CD4-positive, alpha-beta T cell treated with Interferon gamma for 1 hour (primary cell): ENCODE measurements around the gene DIP2C.
"Not testable (repeated sequence)": the region's sequence is repeated elsewhere in the genome, so short reads cannot be mapped to it uniquely, and the experiment has no call there.

Experiments
- DNase-seq: peaks from one replicate; pipeline ENCODE4 v3.0.0-alpha.2; 2020

The DIP2C gene

DNA sequence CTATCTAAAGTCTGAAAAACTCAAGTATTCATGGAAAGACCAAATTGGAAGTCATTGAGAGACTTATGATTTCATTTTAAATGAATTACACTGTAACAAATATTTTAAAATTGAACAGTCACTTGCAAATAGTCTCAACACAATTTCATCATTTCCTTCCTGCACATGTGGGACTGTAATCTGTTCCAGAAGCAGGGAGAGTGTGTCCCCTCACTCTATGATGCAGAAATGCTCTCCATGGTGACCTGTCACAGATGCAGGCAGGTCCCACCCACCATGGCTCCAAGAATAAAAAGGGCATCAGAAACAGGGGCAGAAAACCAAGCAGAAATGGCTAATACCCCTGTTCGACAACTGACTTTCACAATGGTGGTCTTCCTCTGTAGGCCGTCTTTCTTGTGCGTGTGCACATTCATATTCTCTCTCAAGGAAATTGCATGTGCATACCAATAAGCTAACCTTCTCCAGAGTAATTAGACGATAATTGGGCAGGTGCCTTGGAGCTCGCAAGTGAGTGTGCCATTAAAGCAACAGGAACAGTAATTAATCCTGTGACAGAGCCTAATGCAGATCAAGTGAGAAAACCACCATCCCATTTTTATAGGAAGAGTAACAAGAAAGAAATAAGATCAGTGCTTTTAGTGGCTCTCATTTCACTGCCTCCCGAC is 383.3 kb downstream of the DIP2C start:
- DNase-seq: no peak

DNA sequence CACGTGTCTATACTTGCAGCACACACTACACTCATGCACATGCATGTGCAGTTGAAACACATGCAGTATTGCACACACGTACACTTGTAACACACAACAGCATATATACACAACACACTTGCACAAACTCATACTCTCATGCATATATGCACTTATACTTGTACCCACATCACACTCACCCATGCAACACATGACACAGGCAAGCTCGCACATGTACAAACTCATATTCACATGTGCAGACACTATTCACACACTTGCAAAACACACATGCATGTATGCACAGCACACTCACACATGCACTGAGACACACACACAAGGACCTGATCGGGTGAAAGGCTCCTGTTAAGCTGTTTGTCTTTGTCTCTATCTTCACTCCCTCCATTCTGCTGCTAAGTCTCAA is 384.4 kb downstream of the DIP2C start:
- no peak for DNase-seq

DNA sequence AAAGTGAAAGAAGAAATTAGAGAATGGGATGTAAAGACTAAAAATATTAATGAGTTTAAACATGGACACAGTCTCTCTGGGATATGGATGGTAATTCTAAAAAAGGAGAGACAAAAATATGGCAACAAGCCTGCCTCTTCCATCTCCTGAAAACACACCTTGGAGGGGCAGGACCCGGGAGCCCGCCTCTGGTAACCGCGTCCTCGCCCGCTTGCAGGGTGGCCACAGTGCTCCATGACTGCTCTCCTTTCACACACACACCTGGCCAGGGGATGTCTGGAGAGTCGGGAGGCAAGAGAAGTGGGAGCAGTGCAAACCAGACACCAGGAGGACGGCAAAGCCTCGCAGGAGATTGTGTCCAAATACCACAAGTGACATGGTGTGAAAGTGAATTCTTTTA is 387.9 kb downstream of the DIP2C start:
- no peak for DNase-seq

DNA sequence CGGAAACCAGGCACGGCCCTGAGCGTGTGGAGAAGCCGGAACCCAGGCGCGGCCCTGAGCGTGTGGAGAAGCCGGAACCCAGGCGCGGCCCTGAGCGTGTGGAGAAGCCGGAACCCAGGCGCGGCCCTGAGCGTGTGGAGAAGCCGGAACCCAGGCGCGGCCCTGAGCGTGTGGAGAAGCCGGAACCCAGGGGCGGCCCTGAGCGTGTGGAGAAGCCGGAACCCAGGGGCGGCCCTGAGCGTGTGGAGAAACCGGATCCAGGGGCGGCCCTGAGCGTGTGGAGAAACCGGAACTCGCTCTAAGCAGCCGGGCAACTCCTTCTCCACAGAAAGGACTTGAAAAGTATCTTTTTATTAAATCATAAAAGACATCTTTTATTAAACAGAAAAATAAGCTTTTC is 388.9 kb downstream of the DIP2C start:
- DNase-seq: not testable (repeated sequence)

DNA sequence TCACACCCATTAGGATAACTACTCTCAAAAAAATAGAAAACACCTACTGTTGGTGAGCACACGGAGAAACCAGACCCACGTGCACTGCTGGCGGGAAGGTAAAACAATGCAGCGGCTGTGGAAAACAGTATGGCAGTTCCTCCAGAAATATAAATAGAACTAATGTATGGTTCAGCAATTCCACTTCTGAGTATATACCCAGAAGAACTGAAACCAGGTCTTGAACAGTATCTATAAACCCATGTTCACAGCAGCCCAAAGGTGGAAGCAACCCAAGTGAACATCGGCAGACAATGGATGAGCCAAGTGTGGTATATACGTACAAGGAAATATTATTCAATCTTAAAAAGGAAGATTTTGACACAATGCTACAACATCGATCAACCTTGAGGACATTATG is 389.5 kb downstream of the DIP2C start:
- DNase-seq: no peak

DNA sequence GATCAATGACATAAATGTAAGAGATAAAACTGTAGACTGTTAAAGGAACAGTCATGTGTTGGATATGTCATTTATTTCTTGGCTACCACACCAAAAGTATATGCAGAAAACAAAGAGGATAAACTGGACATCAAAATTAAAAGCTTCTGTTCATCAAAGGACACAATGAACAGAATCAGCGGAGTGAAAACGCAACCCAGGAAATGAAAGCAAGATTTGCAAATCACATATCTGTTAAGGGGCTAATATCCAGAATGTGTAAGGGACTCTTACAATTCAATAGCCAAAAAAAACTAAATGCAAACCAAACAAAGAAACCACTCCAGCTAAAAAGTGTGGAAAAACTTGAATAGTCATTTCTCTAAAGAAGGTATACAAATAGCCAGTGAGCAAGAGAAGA is 390.0 kb downstream of the DIP2C start:
- no peak for DNase-seq

DNA sequence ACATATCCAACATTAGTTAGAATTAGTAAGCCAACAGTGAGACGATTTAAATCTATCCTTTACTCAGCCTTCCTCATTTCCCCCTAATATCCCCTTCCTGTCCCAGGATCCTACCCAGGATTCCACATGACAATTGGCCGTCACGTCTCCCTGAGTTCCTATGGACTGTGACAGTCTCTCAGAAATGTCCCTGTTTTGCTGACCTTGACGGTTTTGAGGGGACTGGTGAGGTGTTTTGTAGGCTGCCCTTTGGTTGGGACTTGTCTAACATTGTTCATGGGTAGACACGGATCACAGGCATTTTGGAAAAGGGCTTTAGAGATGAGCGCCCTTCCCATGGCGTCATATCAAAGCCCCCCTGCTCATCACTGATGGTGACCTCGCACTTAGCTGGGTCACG is 391.4 kb downstream of the DIP2C start:
- DNase-seq: no peak

DNA sequence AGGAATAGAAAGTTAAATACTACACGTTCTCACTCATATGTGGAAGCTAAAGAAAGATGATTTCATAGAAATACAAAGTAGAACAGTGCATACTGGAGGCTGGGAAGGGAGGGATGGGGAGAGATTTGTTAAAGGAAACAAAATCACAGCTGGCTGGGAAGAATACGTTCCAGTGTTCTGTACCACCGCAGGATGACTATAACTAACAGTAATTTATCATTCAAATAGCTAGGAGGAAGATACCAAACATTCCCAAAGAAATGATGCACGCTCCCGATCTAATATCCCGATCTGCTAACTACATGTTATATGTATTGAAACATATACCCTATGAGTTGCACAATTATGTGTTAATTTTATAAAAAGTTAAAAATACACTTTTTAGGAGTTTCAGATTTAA is 391.9 kb downstream of the DIP2C start:
- no peak for DNase-seq

DNA sequence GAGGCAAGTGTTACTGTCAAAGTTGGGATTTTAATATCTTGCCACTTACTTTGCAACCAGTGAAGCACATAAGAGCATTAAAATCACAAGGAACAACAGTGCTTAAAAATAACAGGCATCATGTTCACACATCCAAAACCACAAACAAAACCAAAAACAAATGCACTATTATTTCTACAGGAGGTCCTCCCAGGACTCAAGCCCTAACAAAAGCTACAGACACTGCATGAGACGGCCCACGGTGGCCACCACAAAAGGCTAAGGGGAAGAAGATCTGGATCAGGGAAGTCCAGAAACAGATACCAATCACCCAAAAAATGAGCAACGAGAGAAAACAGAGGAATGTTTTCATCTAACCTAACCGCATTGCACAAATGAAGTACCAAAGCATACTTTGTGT is 395.8 kb downstream of the DIP2C start:
- DNase-seq: no peak

DNA sequence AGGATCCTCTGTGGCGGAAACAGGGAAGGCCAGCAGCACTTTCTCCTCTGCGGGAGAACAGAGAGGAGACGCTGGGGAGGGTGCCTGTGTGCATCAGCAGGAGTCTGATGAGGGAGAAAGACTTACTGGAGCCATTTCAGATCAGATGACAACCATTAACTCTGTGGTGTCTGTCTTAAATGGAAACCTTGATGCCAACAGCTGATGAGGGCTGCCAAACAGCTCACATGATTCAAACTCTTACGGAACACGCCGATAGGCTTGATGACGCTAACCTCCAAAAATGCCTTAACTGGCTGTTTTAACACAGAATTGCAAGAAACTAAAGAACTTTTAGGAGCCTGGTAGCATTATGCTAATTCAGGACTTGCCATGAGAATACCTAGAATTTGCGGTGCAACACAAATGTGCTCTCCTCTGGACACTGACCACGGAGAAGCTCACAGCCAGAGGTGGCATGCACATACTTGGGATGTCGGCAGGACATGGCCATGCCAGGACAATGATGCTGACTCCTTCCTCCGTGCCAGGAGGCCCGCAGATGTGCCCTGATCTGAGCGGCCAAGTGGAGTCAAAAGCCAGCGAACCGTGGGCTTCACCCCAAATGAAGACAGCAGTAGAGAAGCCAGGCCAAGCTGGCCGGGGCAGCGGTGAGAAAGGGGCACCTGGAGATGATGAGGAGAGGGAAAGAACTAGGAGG is 399.3 kb downstream of the DIP2C start:
- no peak for DNase-seq

DNA sequence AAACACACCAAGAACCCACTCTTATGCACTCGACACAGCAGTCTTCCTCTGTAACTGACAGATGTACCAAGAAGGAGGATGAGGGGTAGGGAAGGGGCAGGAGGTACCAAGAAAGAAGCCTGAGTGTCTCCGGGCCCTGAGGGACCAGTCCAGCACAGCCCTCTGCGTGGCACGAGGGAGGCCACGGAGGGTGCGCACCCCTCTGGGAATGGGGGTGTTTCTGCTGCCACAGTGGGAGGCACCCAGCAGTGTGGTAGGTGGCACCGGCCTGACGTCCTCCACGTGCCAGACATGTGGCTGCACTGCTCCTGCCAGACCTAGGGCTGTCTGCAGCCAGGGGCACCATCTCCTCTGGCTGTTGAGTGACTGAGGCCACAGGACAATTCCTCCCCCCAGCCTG is 399.9 kb downstream of the DIP2C start:
- DNase-seq: no peak

DNA sequence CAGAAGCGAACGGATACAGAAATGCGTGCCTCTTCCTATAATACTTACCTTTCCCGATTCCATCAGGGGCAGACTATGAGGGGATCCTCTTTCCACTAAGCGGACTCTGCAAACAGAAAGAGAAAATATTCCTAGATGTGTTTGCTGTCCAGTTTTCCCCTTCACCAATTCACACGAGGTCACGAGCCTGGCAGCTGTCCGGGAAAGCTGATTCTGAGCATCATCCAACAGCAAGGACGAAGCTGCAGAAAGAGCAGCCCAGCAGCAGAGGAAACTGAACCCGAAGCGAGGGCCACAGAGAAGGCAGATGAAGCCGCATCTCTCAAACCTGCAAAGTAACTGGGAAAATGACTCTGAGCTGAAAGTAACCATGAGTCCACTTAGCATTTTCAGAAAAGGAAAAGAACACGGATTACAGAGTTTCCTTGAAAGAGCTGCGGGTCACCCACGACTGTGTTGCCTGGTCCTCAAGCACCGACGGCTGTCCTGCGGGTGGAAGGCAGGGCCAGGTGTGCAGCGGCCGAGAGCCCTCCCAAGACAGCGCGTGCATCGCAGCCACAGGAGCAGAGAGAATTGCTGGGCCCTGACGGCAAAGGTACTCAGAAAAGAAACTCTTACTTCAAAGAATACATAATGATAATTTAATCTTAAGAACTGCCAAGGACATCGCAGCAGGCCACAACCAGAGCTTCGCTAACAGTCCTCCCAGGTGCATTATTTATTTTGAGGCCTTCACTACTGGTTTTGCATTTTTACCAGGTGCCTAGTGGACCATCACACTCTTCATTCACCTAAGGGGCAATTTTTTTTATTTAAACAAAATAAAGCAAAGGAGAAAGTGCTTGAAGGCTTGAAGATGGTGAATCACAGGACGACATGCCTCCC is 400.9 kb downstream of the DIP2C start:
- no peak for DNase-seq

DNA sequence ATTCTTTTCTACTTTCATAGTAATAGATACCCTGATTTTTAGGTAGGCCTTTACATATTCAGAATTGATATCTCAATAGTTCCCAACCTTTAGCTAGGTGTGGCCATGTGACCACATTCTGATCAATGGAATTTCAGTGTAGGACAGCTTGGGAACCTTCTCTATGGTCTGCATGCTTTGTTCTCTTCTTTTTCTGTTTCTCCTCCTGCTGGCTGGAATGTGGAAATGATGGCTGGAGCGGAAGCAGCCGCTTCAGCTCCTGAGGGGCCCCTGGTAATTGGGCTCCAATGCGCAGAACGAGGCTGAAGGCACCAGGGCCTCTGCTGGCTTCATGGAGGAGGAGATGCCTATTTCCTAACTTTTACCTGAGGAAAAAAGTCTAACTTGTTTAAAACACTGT is 401.7 kb downstream of the DIP2C start:
- no peak for DNase-seq

DNA sequence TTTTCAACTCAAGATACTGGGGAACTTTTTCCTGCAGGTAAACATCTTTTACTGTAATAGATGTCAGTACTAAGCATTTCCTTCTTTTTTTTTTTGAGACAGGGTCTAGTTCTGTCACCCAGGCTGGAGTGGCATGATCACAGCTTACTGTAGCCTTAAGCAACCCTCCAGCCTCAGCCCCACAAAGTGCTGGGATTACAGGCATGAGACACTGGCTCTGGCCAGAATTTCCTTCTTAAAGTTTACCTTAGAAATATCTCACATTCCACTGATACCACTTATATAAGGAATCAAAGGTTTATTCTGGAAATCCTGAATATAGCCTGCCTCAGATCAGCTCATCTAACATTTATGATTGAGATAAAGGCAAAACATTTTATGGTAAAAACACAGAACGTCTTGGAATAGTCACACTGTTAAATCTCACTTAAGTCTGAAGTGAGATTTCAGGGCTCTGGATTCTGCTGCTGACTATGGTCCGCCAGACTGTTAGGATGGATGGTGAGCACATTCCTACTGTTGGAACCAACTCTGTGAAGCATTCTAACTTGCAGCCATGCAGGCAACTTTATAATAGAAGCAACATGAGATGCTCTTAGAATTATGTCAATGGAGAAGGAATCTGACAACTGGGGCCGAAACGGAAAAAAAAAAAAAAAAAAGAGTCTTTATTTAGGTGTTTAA is 402.3 kb downstream of the DIP2C start:
- no peak for DNase-seq

DNA sequence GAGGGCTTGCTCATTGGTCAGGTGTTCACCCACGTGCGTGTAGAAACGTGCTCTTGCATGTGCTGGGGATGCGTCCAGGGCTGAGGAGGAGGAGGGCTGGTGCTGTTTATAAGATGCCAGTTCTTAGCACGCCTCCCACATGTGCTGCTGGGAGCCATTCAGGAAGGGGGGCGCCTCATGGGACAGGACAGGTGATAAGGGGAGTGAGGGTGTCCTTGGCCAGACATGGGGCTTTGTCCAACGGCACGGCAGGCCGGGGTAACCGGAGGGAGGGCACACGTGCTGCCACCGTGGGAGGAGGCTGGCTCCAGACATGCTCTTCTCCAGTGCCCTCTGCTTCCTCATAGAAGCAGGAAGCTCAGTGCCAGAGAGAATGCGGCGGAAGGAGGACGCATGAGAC is 404.3 kb downstream of the DIP2C start:
- no peak for DNase-seq

DNA sequence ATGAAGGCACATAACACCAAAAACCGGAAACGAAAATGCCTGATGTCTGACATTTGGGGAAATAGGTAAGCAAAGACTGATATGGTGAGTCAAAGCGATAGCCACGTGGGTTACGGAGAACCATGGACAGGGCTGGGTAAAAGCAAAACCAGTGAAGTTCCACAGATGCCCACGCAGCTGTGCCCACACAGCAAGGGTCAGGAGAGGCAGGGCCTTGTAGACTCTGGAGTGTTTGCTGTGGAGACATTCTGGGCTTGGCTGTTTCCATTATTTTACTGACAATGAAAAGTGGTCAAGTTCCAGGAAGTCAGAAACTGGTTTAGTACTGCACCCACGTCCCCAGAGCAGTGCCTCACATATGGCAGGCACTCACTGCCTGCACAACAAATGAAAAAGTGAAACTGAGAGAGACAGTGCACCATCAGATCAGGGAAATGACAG is 405.5 kb downstream of the DIP2C start:
- DNase-seq: no peak

DNA sequence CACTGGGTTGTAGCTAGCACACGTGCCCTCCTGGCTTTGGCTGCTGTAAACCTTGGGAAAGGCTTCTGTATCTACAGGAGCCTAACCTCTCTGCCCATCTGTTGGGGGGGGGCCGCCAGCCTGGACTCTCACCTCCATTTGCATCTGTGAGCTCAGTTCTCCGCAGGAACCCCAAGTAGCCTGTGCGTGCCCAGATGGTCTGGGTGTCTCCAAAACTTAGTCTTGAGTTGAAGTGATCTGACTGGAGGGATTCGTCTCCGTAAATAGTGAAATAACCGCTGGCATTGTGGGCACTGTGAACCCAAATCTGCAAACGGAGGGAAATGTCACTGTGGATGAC is 406.4 kb downstream of the DIP2C start:
- DNase-seq: no peak

DNA sequence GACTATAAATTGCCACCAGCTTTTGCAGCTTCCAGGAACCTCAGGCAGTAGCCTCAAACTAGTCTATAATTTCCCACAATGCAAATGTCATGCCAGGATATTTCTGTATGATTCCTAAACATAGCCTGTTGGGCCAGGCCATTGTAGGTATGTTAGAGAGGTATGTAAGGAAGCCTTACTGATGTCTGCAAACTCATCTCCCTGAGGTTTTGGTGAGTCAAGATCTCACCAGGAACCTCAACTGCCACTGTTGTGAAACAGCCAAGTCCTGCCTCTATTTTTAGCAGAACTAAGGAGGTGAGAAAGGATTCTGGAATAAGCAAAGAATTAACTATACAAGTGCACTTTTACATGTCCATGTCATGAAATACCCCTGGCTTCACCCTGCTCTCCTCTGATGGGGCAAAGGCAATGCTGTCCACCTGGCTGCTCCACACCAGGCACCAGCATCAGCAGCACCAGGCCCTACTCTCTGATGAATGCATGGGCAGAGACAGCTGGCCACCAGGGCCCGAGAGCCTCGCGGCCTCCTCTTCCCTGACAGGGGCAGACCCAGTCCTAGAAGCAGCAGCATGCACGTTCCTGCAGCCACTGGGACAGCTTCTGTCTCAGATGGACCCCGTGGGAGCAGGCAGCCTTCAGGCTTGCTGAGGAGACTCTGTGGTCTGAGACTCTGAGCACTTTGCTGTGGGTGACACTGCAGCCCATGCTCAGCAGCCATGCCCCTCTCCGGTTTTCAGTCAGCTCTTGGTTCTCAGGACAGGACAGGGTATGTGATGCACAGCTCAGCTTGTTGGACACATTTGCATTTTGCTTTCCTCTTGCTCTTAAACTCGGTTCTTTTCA is 407.0 kb downstream of the DIP2C start:
- no peak for DNase-seq

DNA sequence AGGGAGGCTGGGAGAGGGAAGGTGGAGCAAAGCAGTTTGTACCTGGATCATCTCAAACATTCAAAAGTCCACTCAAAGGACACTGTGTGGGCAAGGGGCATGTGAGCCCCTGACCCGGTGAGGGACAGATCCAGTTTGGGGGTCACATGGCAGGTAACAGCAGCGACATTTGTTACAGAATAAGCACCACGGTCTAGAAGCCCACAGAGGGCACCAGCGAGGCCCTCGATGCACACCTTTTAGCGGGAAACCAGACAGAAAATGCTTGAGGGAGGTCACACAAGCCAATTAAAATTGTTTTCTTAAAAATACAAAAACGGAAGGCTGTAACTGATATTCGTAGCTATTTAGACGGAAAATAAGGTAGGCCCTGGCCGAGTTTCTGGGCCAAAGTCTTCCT is 409.8 kb downstream of the DIP2C start:
- DNase-seq: no peak

DNA sequence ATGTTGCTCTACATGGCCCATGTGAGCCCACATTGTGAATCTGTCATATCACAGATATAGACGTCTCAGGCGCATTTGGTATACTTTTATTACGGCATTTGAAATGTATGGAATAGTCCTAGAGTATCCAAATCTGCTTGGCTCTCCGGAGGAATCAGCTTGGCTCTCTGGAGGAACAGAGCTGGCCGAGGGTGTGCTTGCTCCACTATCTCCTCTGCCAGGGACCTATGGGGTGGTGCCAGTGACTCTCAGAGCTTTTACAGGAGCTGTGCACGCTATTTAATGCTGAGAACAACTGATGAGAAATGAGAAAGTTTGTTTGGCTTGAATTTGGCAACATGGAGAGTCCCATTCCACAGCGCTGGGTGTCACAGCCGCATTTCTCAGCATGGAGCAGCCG is 410.2 kb downstream of the DIP2C start:
- DNase-seq: no peak

DNA sequence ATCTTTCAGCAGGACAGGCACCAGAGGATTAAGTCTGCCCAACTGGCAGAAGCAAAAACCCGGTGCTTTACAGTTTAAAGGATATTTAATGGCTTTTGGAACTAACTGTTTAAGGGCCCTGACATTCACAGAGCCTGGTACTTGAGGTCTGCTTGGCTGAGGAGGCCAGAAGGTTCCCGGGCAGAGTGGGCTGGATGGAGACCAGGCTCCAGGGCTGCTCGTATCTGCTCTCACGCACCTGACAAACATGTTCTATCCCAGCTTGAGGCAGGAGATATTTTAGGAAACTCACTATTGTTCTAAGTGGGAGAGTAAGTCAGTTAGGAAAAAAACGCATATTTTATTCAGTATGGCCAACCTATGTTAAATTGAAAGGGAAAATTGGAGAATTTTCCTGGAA is 410.8 kb downstream of the DIP2C start:
- no peak for DNase-seq

DNA sequence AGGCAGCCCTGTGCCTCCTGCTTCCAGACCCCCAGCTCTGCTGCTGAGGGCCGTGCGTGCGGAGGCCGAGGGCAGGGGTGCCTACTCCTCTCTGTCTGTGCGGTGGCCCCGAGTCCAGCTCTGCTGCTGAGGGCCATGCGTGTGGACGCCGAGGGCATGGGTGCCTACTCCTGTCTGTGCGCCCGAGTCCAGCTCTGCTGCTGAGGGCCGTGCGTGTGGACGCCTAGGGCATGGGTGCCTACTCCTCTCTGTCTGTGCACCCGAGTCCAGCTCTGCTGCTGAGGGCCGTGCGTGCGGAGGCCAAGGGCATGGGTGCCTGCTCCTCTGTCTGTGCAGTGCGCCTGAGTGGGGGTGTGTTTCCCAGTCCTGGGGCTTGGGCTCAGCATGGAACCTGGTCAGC is 411.5 kb downstream of the DIP2C start:
- no peak for DNase-seq

DNA sequence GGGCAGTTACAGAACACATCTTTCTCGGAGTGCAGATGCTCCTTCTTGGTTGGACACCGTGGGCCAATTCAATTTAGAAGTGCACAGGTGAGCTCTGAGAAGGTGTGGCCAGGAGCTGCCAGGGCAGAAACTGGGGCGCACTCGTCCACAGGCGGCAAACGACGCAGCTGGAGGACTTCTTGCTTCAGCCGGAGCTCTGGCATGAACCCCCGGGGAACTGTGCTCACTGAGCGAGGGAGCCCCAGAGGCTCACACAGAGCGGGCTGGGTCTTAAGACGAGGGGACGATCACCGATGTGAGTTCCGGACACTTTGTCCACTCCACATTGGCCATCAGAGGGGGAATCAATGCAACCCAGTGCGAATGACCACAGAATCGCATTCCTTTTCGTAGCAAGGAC is 413.8 kb downstream of the DIP2C start:
- no peak for DNase-seq
